K562 (cell line): ENCODE data around the gene TMEM135.

Experiments
- CREBBP ChIP-seq: IDR thresholded peaks from one replicate; pipeline ENCODE4 v1.6.1; 2012; ENCODE audit warnings: low read depth, mild to moderate bottlenecking, control low read depth, inconsistent platforms, low read length
- MAFF ChIP-seq: IDR thresholded peaks from 2 replicates; pipeline ENCODE4 v1.6.1; 2012; ENCODE audit warnings: low read length, improper control_type of control experiment
- RBM39 ChIP-seq: fragments of 200-400 bp; formaldehyde crosslinking; optimal IDR thresholded peaks from 2 replicates; pipeline ENCODE3; 2018; ENCODE audit warnings: low read depth, low read length
- SREBF2 ChIP-seq: sonication (generic); formaldehyde crosslinking; IDR thresholded peaks from 2 replicates; pipeline ENCODE4 v1.4.0; 2020; ENCODE audit warnings: mild to moderate bottlenecking, missing genetic modification reagents
- SRSF7 ChIP-seq: fragments of 200-400 bp; formaldehyde crosslinking; optimal IDR thresholded peaks from 2 replicates; pipeline ENCODE3; 2017; ENCODE audit warnings: mild to moderate bottlenecking, low read depth, low read length

DNA sequence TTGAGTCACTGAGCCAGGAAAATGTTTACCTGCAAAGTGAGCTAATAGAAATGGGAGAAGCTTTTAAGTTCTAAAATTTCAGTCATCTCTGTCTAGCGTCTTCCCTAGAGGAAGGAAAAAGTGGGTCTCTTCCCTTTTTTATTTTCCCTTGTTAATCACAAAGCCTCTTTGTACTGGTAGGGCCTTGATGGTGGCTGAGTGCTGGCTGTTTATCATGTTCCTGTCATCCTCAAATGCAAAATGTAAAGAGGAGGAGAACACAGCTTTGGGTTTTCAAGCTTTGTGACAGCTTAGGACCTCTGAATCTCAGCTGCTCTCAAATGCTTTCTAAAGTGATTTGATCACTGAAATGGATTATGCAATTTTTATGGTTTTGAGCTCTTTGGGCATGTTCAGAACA lies 222.0 kb downstream of the TMEM135 start:
- TF ChIP-seq SREBF2 (CRISPR knock-in tag) (no peak), SRSF7 (no peak), RBM39 (no peak), MAFF (no peak), CREBBP (no peak)
